ENCODE results near the gene GABPB1. TPM values are rescaled to one million over a fixed set of nuclear protein-coding genes. Genes with fewer than 3 reads are reported as not detected.

Gene GABPB1
- 67.8 and 101 TPM in 2 replicates for total RNA-seq

GRCh38 chr15:50354838-50355618, at the start of gene GABPB1:
Gene GABPB1, minus strand, starts transcription at chr15:50355198. Its CDS starts 45,400 bp downstream, at chr15:50309798.

DNA sequence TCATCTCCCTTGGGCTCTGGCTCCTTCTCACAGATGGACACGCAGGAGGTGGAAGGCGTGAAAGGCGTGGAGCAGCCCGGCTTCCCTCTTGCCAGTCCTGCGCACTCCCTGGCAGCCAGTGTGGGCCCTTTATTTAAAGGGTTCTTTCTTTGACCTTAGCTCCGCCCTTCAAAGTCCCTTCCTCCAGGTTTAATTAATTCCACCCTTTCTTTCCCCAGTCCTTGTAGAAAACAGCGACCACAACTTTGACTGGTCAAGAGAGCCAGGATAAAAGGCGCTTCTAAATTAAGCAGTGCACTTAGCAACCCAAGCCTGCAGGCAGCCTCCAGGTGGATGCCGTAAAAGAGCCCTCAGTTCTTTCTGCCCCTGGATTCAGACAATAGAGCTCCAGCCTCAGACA, 89.4 kb downstream of the GABPB1 start, which contains the start of gene HDC:
Gene HDC (minus strand): TSS at position 107 of the 400 bp plus-strand sequence. CDS start 103 bp downstream, at position 4.

Other genes with a start within 250 kb of the GABPB1 start
- gene ATP8B4, start 236.0 kb downstream of the GABPB1 start, total RNA-seq = 2.8 TPM in 1 of 2 replicates, not detected in the other
- gene SLC27A2, start 173.0 kb downstream of the GABPB1 start, total RNA-seq = 0.16 and 6.2 TPM in 2 replicates
- not detected in 2 replicates for gene HDC, start 89.5 kb downstream of the GABPB1 start, total RNA-seq
- gene USP8, start 69.2 kb upstream of the GABPB1 start, total RNA-seq = 21.5 and 65.2 TPM in 2 replicates
- gene USP50, start 191.5 kb upstream of the GABPB1 start, total RNA-seq = 0.69 TPM in 1 of 2 replicates, not detected in the other

Data from bladder microvascular endothelial cell (primary cell).